HEK293 (cell line): ENCODE measurements around the gene RAB40C.

ENCODE experiments used
- CTCF ChIA-PET: fragments of 350-600 bp; formaldehyde crosslinking; extraction: SDS; loops from one replicate; lab custom pipeline; 2021; ENCODE audit warnings: antibody characterized with exemption; lab: Yijun Ruan, JAX
- POLR2A ChIA-PET: fragments of 300-600 bp; formaldehyde crosslinking; extraction: SDS; loops from one replicate; lab custom pipeline; 2020; ENCODE audit warnings: antibody characterized with exemption, inconsistent platforms; lab: Yijun Ruan, JAX
- H3K27ac ChIP-seq: fragments of 200-500 bp; sonication (Bioruptor generic); 2 replicates; pipeline ENCODE4 v1.5.1; 2014; ENCODE audit warnings: low read depth, low read length, control low read depth, inconsistent platforms; ENCODE audit errors: extremely low read depth
- H3K36me3 ChIP-seq, 2 experiments: fragments of 200-500 bp in 1 of 2; sonication (Bioruptor generic) in 1 of 2; 1 replicate in 1 of 2; 2 replicates in 1 of 2; pipeline ENCODE4 v1.5.1; 2014 to 2017; ENCODE audit warnings: inconsistent platforms in 2 of 2, low read length in 2 of 2; ENCODE audit not compliant: control insufficient read depth in 2 of 2, insufficient read depth in 1 of 2
- H3K4me1 ChIP-seq: fragments of 200-500 bp; sonication (Bioruptor generic); 2 replicates; pipeline ENCODE4 v1.5.1; 2014; ENCODE audit warnings: mild to moderate bottlenecking, low read length, inconsistent platforms; ENCODE audit not compliant: control insufficient read depth, insufficient read depth
- H3K4me3 ChIP-seq: 2 replicates; pipeline ENCODE4 v1.5.1; 2011; ENCODE audit warnings: low read depth, mild to moderate bottlenecking, control low read depth, low read length, moderate library complexity
- H3K9me3 ChIP-seq: fragments of 200-500 bp; sonication (Bioruptor generic); 2 replicates; pipeline ENCODE4 v1.5.1; 2014; ENCODE audit warnings: low read depth, low read length, inconsistent platforms; ENCODE audit not compliant: control insufficient read depth, insufficient read depth
- EGR2 ChIP-seq: fragments of 450-650 bp; formaldehyde crosslinking; IDR thresholded peaks from 2 replicates; pipeline ENCODE4 v1.5.1; 2016; ENCODE audit warnings: low read depth, missing biosample characterization, missing genetic modification characterization
- GLIS1 ChIP-seq: fragments of 450-650 bp; formaldehyde crosslinking; IDR thresholded peaks from 2 replicates; pipeline ENCODE4 v1.5.1; 2016; ENCODE audit warnings: missing biosample characterization, missing genetic modification characterization
- KLF9 ChIP-seq: fragments of 450-650 bp; formaldehyde crosslinking; IDR thresholded peaks from 2 replicates; pipeline ENCODE4 v1.5.1; 2016; ENCODE audit warnings: missing biosample characterization, missing genetic modification characterization, low read depth
- ZFHX2 ChIP-seq: fragments of 450-650 bp; formaldehyde crosslinking; conservative IDR thresholded peaks from 2 replicates; pipeline ENCODE4 v1.5.1; 2016; ENCODE audit warnings: missing biosample characterization, missing genetic modification characterization
- ZIC2 ChIP-seq: fragments of 450-650 bp; formaldehyde crosslinking; IDR thresholded peaks from 2 replicates; pipeline ENCODE4 v1.5.1; 2016; ENCODE audit warnings: missing biosample characterization, missing genetic modification characterization
- ZNF121 ChIP-seq: fragments of 450-650 bp; formaldehyde crosslinking; IDR thresholded peaks from 2 replicates; pipeline ENCODE4 v1.5.1; 2016; ENCODE audit warnings: missing biosample characterization, missing genetic modification characterization
- ZNF155 ChIP-seq: fragments of 450-650 bp; formaldehyde crosslinking; IDR thresholded peaks from 2 replicates; pipeline ENCODE4 v1.5.1; 2016; ENCODE audit warnings: missing biosample characterization, missing genetic modification characterization
- ZNF214 ChIP-seq: fragments of 450-650 bp; formaldehyde crosslinking; IDR thresholded peaks from 2 replicates; pipeline ENCODE4 v1.5.1; 2017; ENCODE audit warnings: missing biosample characterization, mild to moderate bottlenecking, missing genetic modification characterization, borderline replicate concordance
- ZNF274 ChIP-seq, 2 experiments: fragments of 200-500 bp in 1 of 2; fragments of 450-650 bp in 1 of 2; sonication (Bioruptor generic) in 1 of 2; formaldehyde crosslinking in 1 of 2; IDR thresholded peaks; 2 replicates each; pipeline versions ENCODE4 v1.5.1 to v1.6.1; 2014 to 2016; ENCODE audit warnings: borderline replicate concordance in 1 of 2, inconsistent platforms in 1 of 2, low read length in 1 of 2, missing biosample characterization in 1 of 2, missing genetic modification characterization in 1 of 2
- ZNF366 ChIP-seq: fragments of 450-650 bp; formaldehyde crosslinking; conservative IDR thresholded peaks from 2 replicates; pipeline ENCODE4 v1.5.1; 2016; ENCODE audit warnings: missing biosample characterization, missing genetic modification characterization
- ZNF555 ChIP-seq: fragments of 450-650 bp; formaldehyde crosslinking; conservative IDR thresholded peaks from 2 replicates; pipeline ENCODE4 v1.5.1; 2017; ENCODE audit warnings: missing biosample characterization, mild to moderate bottlenecking, missing genetic modification characterization, inconsistent platforms
- ZNF623 ChIP-seq: fragments of 450-650 bp; formaldehyde crosslinking; IDR thresholded peaks from 2 replicates; pipeline ENCODE4 v1.5.1; 2016; ENCODE audit warnings: missing biosample characterization, missing genetic modification characterization
- ZNF624 ChIP-seq: fragments of 450-650 bp; formaldehyde crosslinking; IDR thresholded peaks from 2 replicates; pipeline ENCODE4 v1.5.1; 2017; ENCODE audit warnings: missing biosample characterization, missing genetic modification characterization
- TF ChIP-seq, protein P1 (sequence below): fragments of 450-650 bp; IDR thresholded peaks from 2 replicates; pipeline ENCODE4 v1.5.1; 2018; ENCODE audit warnings: missing biosample characterization, mild to moderate bottlenecking, missing genetic modification characterization
- TF ChIP-seq, protein P2 (sequence below): fragments of 450-650 bp; formaldehyde crosslinking; IDR thresholded peaks from 2 replicates; pipeline ENCODE4 v1.5.1; 2016; ENCODE audit warnings: missing biosample characterization, missing genetic modification characterization

The RAB40C gene

DNA sequence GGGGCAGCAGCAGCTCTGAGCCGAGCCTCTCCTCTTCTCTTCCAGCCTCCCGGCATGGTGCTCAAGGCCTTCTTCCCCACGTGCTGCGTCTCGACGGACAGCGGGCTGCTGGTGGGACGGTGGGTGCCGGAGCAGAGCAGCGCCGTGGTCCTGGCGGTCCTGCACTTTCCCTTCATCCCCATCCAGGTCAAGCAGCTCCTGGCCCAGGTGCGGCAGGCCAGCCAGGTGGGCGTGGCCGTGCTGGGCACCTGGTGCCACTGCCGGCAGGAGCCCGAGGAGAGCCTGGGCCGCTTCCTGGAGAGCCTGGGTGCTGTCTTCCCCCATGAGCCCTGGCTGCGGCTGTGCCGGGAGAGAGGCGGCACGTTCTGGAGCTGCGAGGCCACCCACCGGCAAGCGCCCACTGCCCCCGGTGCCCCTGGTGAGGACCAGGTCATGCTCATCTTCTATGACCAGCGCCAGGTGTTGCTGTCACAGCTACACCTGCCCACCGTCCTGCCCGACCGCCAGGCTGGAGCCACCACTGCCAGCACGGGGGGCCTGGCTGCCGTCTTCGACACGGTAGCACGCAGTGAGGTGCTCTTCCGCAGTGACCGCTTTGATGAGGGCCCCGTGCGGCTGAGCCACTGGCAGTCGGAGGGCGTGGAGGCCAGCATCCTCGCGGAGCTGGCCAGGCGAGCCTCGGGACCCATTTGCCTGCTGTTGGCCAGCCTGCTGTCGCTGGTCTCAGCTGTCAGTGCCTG lies 15.7 kb upstream of the RAB40C start:
- POLR2A ChIA-PET: interaction anchor here (1.0 kb wide), 1 partner anchor 11 kb away, joined by 3 read pairs; no protein-coding TSS in a partner anchor
- TF ChIP-seq ZNF155 (tag by site-specific recombination): no peak
- peak; percentile 46; the same call in 1 of the 2 replicates for TF ChIP-seq KLF9 (tag by site-specific recombination)
- TF ChIP-seq, all 188 proteins: peak for 1
- H3K36me3 ChIP-seq: peaks cover 0 to 48% of the 10 kb centered on the region in 2 experiments; a peak in 1 of 3 replicates
- H3K9me3 ChIP-seq: no peaks in the 10 kb centered on the region
- peaks cover 1% of the 10 kb centered on the region; the same call in 1 of the 2 replicates for H3K4me1 ChIP-seq
- CTCF ChIA-PET: interaction anchor here (0.6 kb wide), 1 partner anchor 172 kb away, joined by 4 read pairs; no protein-coding TSS in a partner anchor
- H3K4me3 ChIP-seq: no peak overlapping the region
- H3K27ac ChIP-seq: no peak overlapping the region

DNA sequence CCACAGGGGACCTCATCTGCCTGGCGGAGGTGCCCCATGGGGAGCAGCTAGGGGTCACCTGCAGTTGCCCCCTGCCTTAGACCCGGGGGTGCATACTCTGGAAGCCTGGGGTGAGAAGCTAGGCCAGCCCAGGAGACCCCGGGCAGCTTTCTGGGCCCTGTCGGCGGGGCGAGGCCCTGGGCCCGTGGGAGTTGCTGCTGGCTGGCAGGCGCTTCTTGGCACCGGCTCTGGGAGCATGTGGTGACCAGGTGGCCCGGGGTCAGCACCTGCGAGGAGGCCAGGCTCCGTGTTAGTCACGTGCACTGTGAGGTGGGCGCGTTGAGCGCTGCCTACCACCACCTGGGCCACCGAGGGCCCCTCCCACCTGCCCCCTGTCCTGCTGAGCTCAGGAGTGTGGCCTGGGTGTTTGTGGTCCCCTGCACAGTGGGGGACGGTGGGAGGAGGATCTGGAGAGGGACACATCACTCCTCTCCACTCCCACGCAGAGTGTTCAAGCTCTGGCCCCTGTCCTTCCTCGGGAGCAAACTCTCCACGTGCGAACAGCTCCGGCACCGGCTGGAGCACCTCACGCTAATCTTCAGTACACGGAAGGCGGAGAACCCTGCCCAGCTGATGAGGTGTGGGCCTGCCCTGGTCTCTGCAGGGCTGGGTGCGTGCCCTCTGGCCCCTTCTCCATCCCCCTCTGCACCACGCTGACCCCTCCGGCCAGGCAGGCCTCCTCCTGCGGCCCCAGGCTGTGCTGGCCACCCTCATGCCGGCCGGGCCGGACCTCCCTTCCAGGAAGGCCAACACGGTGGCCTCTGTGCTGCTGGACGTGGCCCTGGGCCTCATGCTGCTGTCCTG lies 14.3 kb upstream of the RAB40C start:
- H3K27ac ChIP-seq: no peak overlapping the region
- H3K4me3 ChIP-seq: no peak overlapping the region
- POLR2A ChIA-PET: no interaction called here
- TF ChIP-seq ZNF121 (tag by site-specific recombination) (no peak), ZNF623 (no peak), ZNF366 (tag by site-specific recombination) (no peak), ZFHX2 (tag by site-specific recombination) (peak; percentile 70), EGR2 (tag by site-specific recombination) (peak; percentile 53), ZNF214 (no peak), ZIC2 (peak; percentile 51), ZNF555 (tag by site-specific recombination) (no peak), GLIS1 (tag by site-specific recombination) (peak; percentile 79), ZNF274 (IDR thresholded peaks at IDR 0.05; ENCODE audit: low read length) (no peak), ZNF274 (tag by site-specific recombination; IDR thresholded peaks at IDR 0.05; ENCODE audit: borderline replicate concordance) (no peak)
- TF ChIP-seq, protein P1, sequence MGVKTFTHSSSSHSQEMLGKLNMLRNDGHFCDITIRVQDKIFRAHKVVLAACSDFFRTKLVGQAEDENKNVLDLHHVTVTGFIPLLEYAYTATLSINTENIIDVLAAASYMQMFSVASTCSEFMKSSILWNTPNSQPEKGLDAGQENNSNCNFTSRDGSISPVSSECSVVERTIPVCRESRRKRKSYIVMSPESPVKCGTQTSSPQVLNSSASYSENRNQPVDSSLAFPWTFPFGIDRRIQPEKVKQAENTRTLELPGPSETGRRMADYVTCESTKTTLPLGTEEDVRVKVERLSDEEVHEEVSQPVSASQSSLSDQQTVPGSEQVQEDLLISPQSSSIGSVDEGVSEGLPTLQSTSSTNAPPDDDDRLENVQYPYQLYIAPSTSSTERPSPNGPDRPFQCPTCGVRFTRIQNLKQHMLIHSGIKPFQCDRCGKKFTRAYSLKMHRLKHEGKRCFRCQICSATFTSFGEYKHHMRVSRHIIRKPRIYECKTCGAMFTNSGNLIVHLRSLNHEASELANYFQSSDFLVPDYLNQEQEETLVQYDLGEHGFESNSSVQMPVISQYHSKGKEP (tag by site-specific recombination): no peak
- no peaks in the 10 kb centered on the region for H3K4me1 ChIP-seq
- CTCF ChIA-PET: interaction anchor here (0.9 to 1.1 kb wide), 2 partner anchors 74 to 184 kb away, joined by 3 to 4 read pairs; partner anchors contain the start of gene WDR90
- H3K9me3 ChIP-seq: no peaks in the 10 kb centered on the region
- peaks cover 0 to 56% of the 10 kb centered on the region in 2 experiments; a peak in 1 of 3 replicates for H3K36me3 ChIP-seq

DNA sequence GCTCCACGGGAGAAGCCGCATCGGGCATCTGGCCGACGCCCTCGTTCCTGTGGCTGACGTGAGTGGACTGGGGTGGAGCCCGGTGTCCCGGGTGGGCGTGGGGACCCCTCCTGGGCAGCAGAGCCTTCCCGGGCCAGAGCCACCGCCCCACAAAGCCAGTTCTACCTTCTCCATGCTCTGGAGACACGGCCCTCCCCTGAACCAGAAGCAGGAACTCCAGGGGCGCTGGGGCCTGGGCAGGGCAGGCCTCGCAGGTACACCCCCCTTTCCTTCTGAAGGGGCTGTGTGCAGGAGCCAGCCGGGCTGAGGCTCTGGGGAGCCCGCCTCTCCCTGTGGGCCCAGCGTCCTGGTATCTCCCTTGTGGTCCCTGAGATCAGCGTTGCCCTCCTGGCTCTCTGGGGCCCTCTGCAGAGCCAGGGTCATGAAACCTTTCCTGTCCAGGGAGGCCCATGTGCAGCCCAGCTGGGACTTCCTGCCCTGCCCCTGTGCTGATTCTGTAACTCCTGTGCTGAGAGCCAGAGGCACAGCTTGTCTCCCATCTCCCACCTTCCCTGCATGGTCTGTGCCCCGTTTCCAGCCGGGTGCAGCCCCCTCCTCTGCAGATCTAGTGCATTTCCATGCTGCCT lies 13.6 kb upstream of the RAB40C start:
- H3K36me3 ChIP-seq: peaks cover 0 to 62% of the 10 kb centered on the region in 2 experiments; a peak in 1 of 3 replicates
- no peaks in the 10 kb centered on the region for H3K4me1 ChIP-seq
- no peak overlapping the region for H3K4me3 ChIP-seq
- TF ChIP-seq ZNF624 (tag by site-specific recombination): no peak
- TF ChIP-seq, protein P2, sequence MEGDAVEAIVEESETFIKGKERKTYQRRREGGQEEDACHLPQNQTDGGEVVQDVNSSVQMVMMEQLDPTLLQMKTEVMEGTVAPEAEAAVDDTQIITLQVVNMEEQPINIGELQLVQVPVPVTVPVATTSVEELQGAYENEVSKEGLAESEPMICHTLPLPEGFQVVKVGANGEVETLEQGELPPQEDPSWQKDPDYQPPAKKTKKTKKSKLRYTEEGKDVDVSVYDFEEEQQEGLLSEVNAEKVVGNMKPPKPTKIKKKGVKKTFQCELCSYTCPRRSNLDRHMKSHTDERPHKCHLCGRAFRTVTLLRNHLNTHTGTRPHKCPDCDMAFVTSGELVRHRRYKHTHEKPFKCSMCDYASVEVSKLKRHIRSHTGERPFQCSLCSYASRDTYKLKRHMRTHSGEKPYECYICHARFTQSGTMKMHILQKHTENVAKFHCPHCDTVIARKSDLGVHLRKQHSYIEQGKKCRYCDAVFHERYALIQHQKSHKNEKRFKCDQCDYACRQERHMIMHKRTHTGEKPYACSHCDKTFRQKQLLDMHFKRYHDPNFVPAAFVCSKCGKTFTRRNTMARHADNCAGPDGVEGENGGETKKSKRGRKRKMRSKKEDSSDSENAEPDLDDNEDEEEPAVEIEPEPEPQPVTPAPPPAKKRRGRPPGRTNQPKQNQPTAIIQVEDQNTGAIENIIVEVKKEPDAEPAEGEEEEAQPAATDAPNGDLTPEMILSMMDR (tag by site-specific recombination): 0 out of 2 replicates have a peak, but pooled peaks have one; percentile 14
- TF ChIP-seq GLIS1 (tag by site-specific recombination): peak; percentile 83
- TF ChIP-seq ZIC2: peak; percentile 38
- H3K9me3 ChIP-seq: no peaks in the 10 kb centered on the region
- H3K27ac ChIP-seq: no peak overlapping the region
- ChIA-PET POLR2A (interaction anchor here (1.2 kb wide), 1 partner anchor 12 kb away, joined by 3 read pairs; no protein-coding TSS in a partner anchor), CTCF (interaction anchor here (0.8 to 1.2 kb wide), 4 partner anchors 33 to 184 kb away, joined by 3 to 4 read pairs (median 4); partner anchors contain the start of gene WDR90)
